SK-N-SH (cell line): ENCODE data around the gene UFSP2. TPM values are rescaled to one million over a fixed set of nuclear protein-coding genes. Genes with fewer than 3 reads are reported as not detected.

Experiments
- CTCF ChIA-PET: fragments of 300-600, 350-600 bp; formaldehyde crosslinking; extraction: SDS; loops from one replicate; lab custom pipeline; 2021; lab: Yijun Ruan, JAX
- POLR2A ChIA-PET: fragments of 350-600 bp; sonication (Branson Sonifier 250); formaldehyde crosslinking; extraction: SDS; loops from one replicate; lab custom pipeline; 2020; ENCODE audit warnings: antibody characterized with exemption, inconsistent platforms; lab: Yijun Ruan, JAX
- DNase-seq: peaks from one replicate; pipeline ENCODE4 v3.0.0; 2012
- H2AFZ ChIP-seq: fragments of 200-600 bp; sonication (generic); 2 replicates; pipeline ENCODE4 v1.8.1; 2016; ENCODE audit warnings: antibody characterized with exemption, mild to moderate bottlenecking, low read depth
- H3F3A ChIP-seq: fragments of 200-600 bp; sonication (generic); replicated peaks from 2 replicates; pipeline ENCODE3; 2016; ENCODE audit warnings: antibody characterized with exemption, mild to moderate bottlenecking; ENCODE audit not compliant: insufficient read depth
- H3K27ac ChIP-seq, 2 experiments: fragments of 200-500 bp in 1 of 2; fragments of 200-600 bp in 1 of 2; sonication (Bioruptor generic) in 1 of 2; sonication (generic), shearing (Covaris generic) in 1 of 2; 2 replicates each; pipeline versions ENCODE4 v1.5.1 to v1.6.1; 2014 to 2016; ENCODE audit warnings: low read depth in 2 of 2, inconsistent platforms in 1 of 2, low read length in 1 of 2, mild to moderate bottlenecking in 1 of 2, mixed read lengths in 1 of 2
- H3K27me3 ChIP-seq: fragments of 200-600 bp; sonication (generic), shearing (Covaris generic); 2 replicates; pipeline ENCODE4 v1.6.1; 2016; ENCODE audit warnings: mixed run types; ENCODE audit not compliant: insufficient read depth
- H3K36me3 ChIP-seq, 2 experiments: fragments of 200-500 bp in 1 of 2; fragments of 200-600 bp in 1 of 2; sonication (Bioruptor generic) in 1 of 2; sonication (generic) in 1 of 2; replicated peaks in 1 of 2; 2 replicates each; pipeline versions ENCODE3 to v1.5.1; 2014 to 2016; ENCODE audit warnings: low read length in 1 of 2, mild to moderate bottlenecking in 1 of 2; ENCODE audit not compliant: insufficient read depth in 2 of 2, control insufficient read depth in 1 of 2
- H3K4me1 ChIP-seq, 2 experiments: fragments of 200-500 bp in 1 of 2; fragments of 200-600 bp in 1 of 2; sonication (Bioruptor generic) in 1 of 2; sonication (generic), shearing (Covaris generic) in 1 of 2; 2 replicates each; pipeline versions ENCODE4 v1.5.1 to v1.6.1; 2014 to 2016; ENCODE audit warnings: low read depth in 1 of 2, low read length in 1 of 2, mixed run types in 1 of 2; ENCODE audit not compliant: insufficient read depth in 2 of 2, control insufficient read depth in 1 of 2
- H3K4me2 ChIP-seq: fragments of 200-600 bp; sonication (generic), shearing (Covaris generic); 2 replicates; pipeline ENCODE4 v1.6.1; 2017; ENCODE audit warnings: mixed run types
- H3K4me3 ChIP-seq, 2 experiments: fragments of 200-500 bp in 1 of 2; fragments of 200-600 bp in 1 of 2; sonication (Bioruptor generic) in 1 of 2; sonication (generic), shearing (Covaris generic) in 1 of 2; 2 replicates each; pipeline versions ENCODE4 v1.5.1 to v1.8.1; 2014 to 2016; ENCODE audit warnings: low read depth in 2 of 2, inconsistent platforms in 1 of 2, low read length in 1 of 2, mild to moderate bottlenecking in 1 of 2, mixed read lengths in 1 of 2, moderate library complexity in 1 of 2
- H3K79me2 ChIP-seq: fragments of 200-600 bp; sonication (generic); 2 replicates; pipeline ENCODE4 v1.8.1; 2017; ENCODE audit warnings: mild to moderate bottlenecking; ENCODE audit not compliant: insufficient read depth
- H3K9ac ChIP-seq: fragments of 200-600 bp; sonication (generic); 2 replicates; pipeline ENCODE4 v1.6.1; 2017; ENCODE audit warnings: mixed run types
- H3K9me2 ChIP-seq: fragments of 200-600 bp; sonication (generic); 2 replicates; pipeline ENCODE4 v1.6.1; 2017; ENCODE audit warnings: mixed run types
- H3K9me3 ChIP-seq: fragments of 200-600 bp; sonication (generic); 2 replicates; pipeline ENCODE4 v1.6.1; 2017; ENCODE audit warnings: mixed run types, mild to moderate bottlenecking, moderate library complexity
- H4K20me1 ChIP-seq: fragments of 200-600 bp; sonication (generic); 2 replicates; pipeline ENCODE4 v1.6.1; 2017; ENCODE audit warnings: mild to moderate bottlenecking, mixed run types; ENCODE audit not compliant: insufficient read depth
- CHD2 ChIP-seq: fragments of 150-350 bp; IDR thresholded peaks from 2 replicates; pipeline ENCODE4 v1.6.1; 2018; ENCODE audit warnings: low read length; ENCODE audit not compliant: partially characterized antibody
- ELF1 ChIP-seq: IDR thresholded peaks from 2 replicates; pipeline ENCODE4 v1.4.0; 2012
- EP300 ChIP-seq, 2 experiments: IDR thresholded peaks; 2 replicates each; pipeline versions ENCODE4 v1.4.0 to v1.6.1; 2012; ENCODE audit warnings: borderline replicate concordance in 1 of 2, low read depth in 1 of 2, low read length in 1 of 2
- FOSL2 ChIP-seq: IDR thresholded peaks from 2 replicates; pipeline ENCODE4 v1.4.0; 2012; ENCODE audit warnings: low read depth, mild to moderate bottlenecking, moderate library complexity, borderline replicate concordance
- FOXJ3 ChIP-seq: sonication (generic); formaldehyde crosslinking; IDR thresholded peaks from 2 replicates; pipeline ENCODE4 v1.5.1; 2020; ENCODE audit warnings: mild to moderate bottlenecking, missing genetic modification reagents
- FOXM1 ChIP-seq: IDR thresholded peaks from 2 replicates; pipeline ENCODE4 v1.4.0; 2012; ENCODE audit warnings: low read depth, mild to moderate bottlenecking
- GABPA ChIP-seq: IDR thresholded peaks from 2 replicates; pipeline ENCODE4 v1.4.0; 2012; ENCODE audit warnings: low read depth, mild to moderate bottlenecking
- GATA2 ChIP-seq: sonication (generic); formaldehyde crosslinking; IDR thresholded peaks from 2 replicates; pipeline ENCODE4 v1.5.0; 2020; ENCODE audit warnings: mild to moderate bottlenecking, missing genetic modification reagents
- JUND ChIP-seq: IDR thresholded peaks from 2 replicates; pipeline ENCODE4 v1.4.0; 2012
- MEF2A ChIP-seq: IDR thresholded peaks from 2 replicates; pipeline ENCODE4 v1.4.0; 2012; ENCODE audit warnings: low read depth, borderline replicate concordance
- MXI1 ChIP-seq: IDR thresholded peaks from 2 replicates; pipeline ENCODE4 v1.6.1; 2012; ENCODE audit warnings: mild to moderate bottlenecking, low read depth, low read length, improper control_type of control experiment
- NFIC ChIP-seq: IDR thresholded peaks from 2 replicates; pipeline ENCODE4 v1.4.0; 2012; ENCODE audit warnings: borderline replicate concordance
- NRF1 ChIP-seq: IDR thresholded peaks from 2 replicates; pipeline ENCODE4 v1.6.1; 2012; ENCODE audit warnings: low read depth, mild to moderate bottlenecking, low read length
- SIN3A ChIP-seq: IDR thresholded peaks from 2 replicates; pipeline ENCODE4 v1.6.1; 2012; ENCODE audit warnings: low read depth, mild to moderate bottlenecking, low read length, moderate library complexity, borderline replicate concordance
- TEAD4 ChIP-seq: IDR thresholded peaks from 2 replicates; pipeline ENCODE4 v1.4.0; 2012; ENCODE audit warnings: mild to moderate bottlenecking, borderline replicate concordance; ENCODE audit not compliant: insufficient read depth
- WGBS: methylation state at CpG from one replicate; pipeline ENCODE4 v1.1.6; 2017; ENCODE audit warnings: low lambda C conversion rate; 5-methylcytosine and 5-hydroxymethylcytosine counted together
- polyA plus RNA-seq, 3 experiments: library from polyadenylated mRNA; depleted of rRNA; stranded (reverse); fragments of >200 nt; gene quantifications; 2 replicates each; pipeline ENCODE4 v1.2.3, GENCODE V29; 2012
- TF ChIP-seq, protein P1 (sequence below): IDR thresholded peaks from 2 replicates; pipeline ENCODE4 v1.4.0; 2012; ENCODE audit warnings: low read depth, borderline replicate concordance
- TF ChIP-seq, protein P2 (sequence below): IDR thresholded peaks from 2 replicates; pipeline ENCODE4; 2012
- TF ChIP-seq, protein P3 (sequence below): IDR thresholded peaks from 2 replicates; pipeline ENCODE4 v1.4.0; 2012; ENCODE audit warnings: low read depth, borderline replicate concordance
- TF ChIP-seq, protein P4 (sequence below): fragments of 150-350 bp; IDR thresholded peaks from 2 replicates; pipeline ENCODE4 v1.6.1; 2016; ENCODE audit warnings: mild to moderate bottlenecking, low read depth, low read length

The UFSP2 gene
- polyA plus RNA-seq, 1 of the 3 experiments (the other 2 are of a cell fraction): 15.5 TPM

DNA sequence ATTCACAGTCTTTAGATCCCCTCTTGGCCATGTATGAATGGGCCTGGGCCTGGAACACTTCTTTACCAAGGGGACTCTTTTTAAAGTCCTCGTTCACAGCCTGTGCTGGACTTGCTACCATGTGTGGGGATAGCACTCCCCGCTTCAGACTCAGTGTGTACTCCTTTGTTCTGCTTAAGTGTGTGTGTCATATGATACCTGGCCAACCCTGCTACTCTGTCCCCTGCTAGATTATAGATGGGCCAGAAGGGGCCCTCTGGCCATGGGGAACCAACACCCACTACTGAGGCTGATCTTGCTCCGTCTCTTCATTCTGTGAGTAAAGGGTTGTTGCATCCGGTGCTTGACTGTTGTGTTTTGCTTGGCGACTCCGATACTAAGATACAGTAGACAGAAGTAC lies 37.8 kb upstream of the UFSP2 start:
- no peaks in the 10 kb centered on the region for H4K20me1 ChIP-seq
- H3K9ac ChIP-seq: no peak overlapping the region
- POLR2A ChIA-PET: no interaction called here
- 85% methylated on average over 6 of the region's 6 CpGs for WGBS
- no peak overlapping the region for H3K27ac ChIP-seq
- H3K9me2 ChIP-seq: no peaks in the 10 kb centered on the region
- H3F3A ChIP-seq: peaks cover 10% of the 10 kb centered on the region
- no peaks in the 10 kb centered on the region for H3K36me3 ChIP-seq
- no peak for DNase-seq
- H3K9me3 ChIP-seq: no peaks in the 10 kb centered on the region
- no peaks in the 10 kb centered on the region; a peak in 1 of 4 replicates for H3K4me1 ChIP-seq
- no peaks in the 10 kb centered on the region for H3K27me3 ChIP-seq
- no peak overlapping the region for H3K4me2 ChIP-seq
- no peak overlapping the region for H3K4me3 ChIP-seq
- CTCF ChIA-PET: no interaction called here
- H2AFZ ChIP-seq: no peak overlapping the region
- TF ChIP-seq CHD2: no peak
- TF ChIP-seq FOXJ3 (CRISPR knock-in tag): no peak
- no peak for TF ChIP-seq GABPA
- TF ChIP-seq, protein P1, sequence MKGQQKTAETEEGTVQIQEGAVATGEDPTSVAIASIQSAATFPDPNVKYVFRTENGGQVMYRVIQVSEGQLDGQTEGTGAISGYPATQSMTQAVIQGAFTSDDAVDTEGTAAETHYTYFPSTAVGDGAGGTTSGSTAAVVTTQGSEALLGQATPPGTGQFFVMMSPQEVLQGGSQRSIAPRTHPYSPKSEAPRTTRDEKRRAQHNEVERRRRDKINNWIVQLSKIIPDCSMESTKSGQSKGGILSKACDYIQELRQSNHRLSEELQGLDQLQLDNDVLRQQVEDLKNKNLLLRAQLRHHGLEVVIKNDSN: no peak
- no peak for TF ChIP-seq SIN3A
- TF ChIP-seq JUND: no peak
- TF ChIP-seq, protein P2, sequence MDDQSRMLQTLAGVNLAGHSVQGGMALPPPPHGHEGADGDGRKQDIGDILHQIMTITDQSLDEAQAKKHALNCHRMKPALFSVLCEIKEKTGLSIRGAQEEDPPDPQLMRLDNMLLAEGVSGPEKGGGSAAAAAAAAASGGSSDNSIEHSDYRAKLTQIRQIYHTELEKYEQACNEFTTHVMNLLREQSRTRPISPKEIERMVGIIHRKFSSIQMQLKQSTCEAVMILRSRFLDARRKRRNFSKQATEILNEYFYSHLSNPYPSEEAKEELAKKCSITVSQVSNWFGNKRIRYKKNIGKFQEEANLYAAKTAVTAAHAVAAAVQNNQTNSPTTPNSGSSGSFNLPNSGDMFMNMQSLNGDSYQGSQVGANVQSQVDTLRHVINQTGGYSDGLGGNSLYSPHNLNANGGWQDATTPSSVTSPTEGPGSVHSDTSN: no peak
- no peak for TF ChIP-seq TEAD4
- TF ChIP-seq GATA2 (CRISPR knock-in tag): no peak
- no peak for TF ChIP-seq FOXM1
- TF ChIP-seq NFIC: no peak
- no peak for TF ChIP-seq ELF1
- TF ChIP-seq, protein P3, sequence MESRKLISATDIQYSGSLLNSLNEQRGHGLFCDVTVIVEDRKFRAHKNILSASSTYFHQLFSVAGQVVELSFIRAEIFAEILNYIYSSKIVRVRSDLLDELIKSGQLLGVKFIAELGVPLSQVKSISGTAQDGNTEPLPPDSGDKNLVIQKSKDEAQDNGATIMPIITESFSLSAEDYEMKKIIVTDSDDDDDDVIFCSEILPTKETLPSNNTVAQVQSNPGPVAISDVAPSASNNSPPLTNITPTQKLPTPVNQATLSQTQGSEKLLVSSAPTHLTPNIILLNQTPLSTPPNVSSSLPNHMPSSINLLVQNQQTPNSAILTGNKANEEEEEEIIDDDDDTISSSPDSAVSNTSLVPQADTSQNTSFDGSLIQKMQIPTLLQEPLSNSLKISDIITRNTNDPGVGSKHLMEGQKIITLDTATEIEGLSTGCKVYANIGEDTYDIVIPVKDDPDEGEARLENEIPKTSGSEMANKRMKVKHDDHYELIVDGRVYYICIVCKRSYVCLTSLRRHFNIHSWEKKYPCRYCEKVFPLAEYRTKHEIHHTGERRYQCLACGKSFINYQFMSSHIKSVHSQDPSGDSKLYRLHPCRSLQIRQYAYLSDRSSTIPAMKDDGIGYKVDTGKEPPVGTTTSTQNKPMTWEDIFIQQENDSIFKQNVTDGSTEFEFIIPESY: no peak
- no peak for TF ChIP-seq MXI1
- no peak for TF ChIP-seq FOSL2
- no peak for TF ChIP-seq MEF2A
- TF ChIP-seq, all 33 proteins: peak for 0
- H3K79me2 ChIP-seq: no peaks in the 10 kb centered on the region

DNA sequence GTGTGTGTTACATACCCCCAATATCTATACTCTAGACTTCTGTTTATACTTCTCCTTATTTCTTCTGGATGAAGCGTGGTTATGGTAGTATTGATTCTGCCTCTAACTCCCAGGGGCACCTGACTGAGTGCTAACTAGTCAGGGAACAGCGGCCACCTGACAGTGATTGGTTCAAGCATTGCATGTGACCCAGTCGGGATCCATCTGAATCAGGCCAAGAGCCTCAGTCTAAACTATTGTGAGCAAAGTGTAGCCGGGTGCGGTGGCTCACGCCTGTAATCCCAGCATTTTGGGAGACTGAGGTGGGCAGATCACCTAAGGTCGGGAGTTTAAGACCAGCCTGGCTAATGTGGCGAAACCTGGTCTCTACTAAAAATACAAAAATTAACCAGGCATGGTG lies 35.8 kb upstream of the UFSP2 start:
- Histone ChIP-seq H3K9me3 (no peaks in the 10 kb centered on the region), H2AFZ (no peak overlapping the region), H3K36me3 (no peaks in the 10 kb centered on the region), H3F3A (no peaks in the 10 kb centered on the region), H3K4me3 (no peak overlapping the region), H3K9me2 (no peaks in the 10 kb centered on the region), H4K20me1 (no peaks in the 10 kb centered on the region), H3K79me2 (no peaks in the 10 kb centered on the region), H3K4me1 (no peaks in the 10 kb centered on the region), H3K27ac (no peak overlapping the region), H3K27me3 (no peaks in the 10 kb centered on the region), H3K9ac (no peak overlapping the region), H3K4me2 (no peak overlapping the region)
- CTCF ChIA-PET: no interaction called here
- no peak for DNase-seq
- 84% methylated on average over 8 of the region's 8 CpGs for WGBS
- POLR2A ChIA-PET: no interaction called here
- TF ChIP-seq EP300 (IDR thresholded peaks at IDR 0.05; ENCODE audit: borderline replicate concordance in 1 of 2, low read depth in 1 of 2, low read length in 1 of 2) (no peak), NRF1 (no peak), CHD2 (no peak), FOXJ3 (CRISPR knock-in tag) (no peak), GABPA (no peak), MEF2A (no peak), NFIC (no peak)
- TF ChIP-seq, protein P3: no peak
- TF ChIP-seq, protein P4, sequence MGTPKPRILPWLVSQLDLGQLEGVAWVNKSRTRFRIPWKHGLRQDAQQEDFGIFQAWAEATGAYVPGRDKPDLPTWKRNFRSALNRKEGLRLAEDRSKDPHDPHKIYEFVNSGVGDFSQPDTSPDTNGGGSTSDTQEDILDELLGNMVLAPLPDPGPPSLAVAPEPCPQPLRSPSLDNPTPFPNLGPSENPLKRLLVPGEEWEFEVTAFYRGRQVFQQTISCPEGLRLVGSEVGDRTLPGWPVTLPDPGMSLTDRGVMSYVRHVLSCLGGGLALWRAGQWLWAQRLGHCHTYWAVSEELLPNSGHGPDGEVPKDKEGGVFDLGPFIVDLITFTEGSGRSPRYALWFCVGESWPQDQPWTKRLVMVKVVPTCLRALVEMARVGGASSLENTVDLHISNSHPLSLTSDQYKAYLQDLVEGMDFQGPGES: no peak
- TF ChIP-seq, protein P2: no peak
